Measurements from ENCODE around the gene EYA2. TPM values are rescaled to one million over a fixed set of nuclear protein-coding genes. Genes with fewer than 3 reads are reported as not detected.

Gene EYA2
- total RNA-seq, 3 donors from 2014 or later = 5.4 to 19.2 (median 12.5) TPM

DNA sequence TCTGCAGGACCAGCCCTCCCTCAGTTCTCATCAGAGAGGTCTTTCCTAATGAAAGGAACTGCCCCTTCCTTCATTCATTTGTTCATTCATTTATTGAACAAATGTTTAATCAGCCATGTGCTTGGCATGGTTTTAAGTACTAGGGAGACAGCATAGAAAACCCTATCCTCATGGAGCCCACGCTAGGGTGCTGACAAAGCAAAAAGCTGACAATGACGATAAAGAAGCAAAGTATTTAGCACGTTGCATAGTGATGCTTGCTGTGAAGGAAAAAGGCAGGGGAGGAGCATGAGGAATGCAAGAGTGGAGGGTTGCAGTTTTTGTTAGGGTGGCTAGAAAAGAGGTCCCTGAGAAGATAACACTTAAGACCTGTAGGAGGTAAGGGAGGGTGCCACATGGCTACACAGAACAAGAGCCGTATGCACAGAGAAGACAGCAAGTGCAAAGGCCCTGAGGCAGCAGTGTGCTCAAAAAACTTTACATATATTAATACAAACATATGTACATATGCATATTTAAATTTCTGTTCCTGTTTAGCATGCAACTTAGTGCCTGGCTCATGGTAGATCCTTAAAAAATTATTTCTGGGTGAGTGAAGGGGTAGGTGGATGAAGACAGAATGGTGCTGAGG is 98.9 kb downstream of the EYA2 start:
- DNase-seq (ENCODE audit: low spot score in 2 of 2) = no peak
- TF ChIP-seq POLR2AphosphoS5 (IDR thresholded peaks at IDR 0.05) = no peak
- no peaks in the 10 kb centered on the region for H3K36me3 ChIP-seq
- no peaks in the 10 kb centered on the region for H3K27me3 ChIP-seq
- no peaks in the 10 kb centered on the region for H3K4me1 ChIP-seq
- intact Hi-C loops (cut with DNase I; ENCODE audit: low total_unique reads) = no loop called here
- H3K9me3 ChIP-seq = no peaks in the 10 kb centered on the region
- peak overlapping the region in 1 of 2 donors; percentile 96 for H3K27ac ChIP-seq
- H3K4me3 ChIP-seq = no peak overlapping the region

- peak in 1 of 2 donors; percentile 60 for DNase-seq (ENCODE audit: low spot score in 2 of 2)
- no peaks in the 10 kb centered on the region for H3K9me3 ChIP-seq
- no peaks in the 10 kb centered on the region for H3K36me3 ChIP-seq
- no peaks in the 10 kb centered on the region for H3K4me1 ChIP-seq
- intact Hi-C loops (cut with DNase I; ENCODE audit: low total_unique reads) = no loop called here
- no peak overlapping the region for H3K4me3 ChIP-seq
- H3K27me3 ChIP-seq = no peaks in the 10 kb centered on the region
- H3K27ac ChIP-seq = peak overlapping the region in 1 of 2 donors; percentile 96
- TF ChIP-seq POLR2AphosphoS5 (IDR thresholded peaks at IDR 0.05) (no peak), POLR2A (IDR thresholded peaks at IDR 0.05) (no peak), CTCF (IDR thresholded peaks at IDR 0.05) (no peak)
Measured at GRCh38 chr20:46994341-46994740, 99.7 kb downstream of the EYA2 start.

GRCh38 chr20:46995561-46996142 is 101.0 kb downstream of the EYA2 start:
- H3K4me1 ChIP-seq = no peaks in the 10 kb centered on the region
- no peaks in the 10 kb centered on the region for H3K27me3 ChIP-seq
- DNase-seq (ENCODE audit: low spot score in 2 of 2) = no peak
- no peak overlapping the region for H3K4me3 ChIP-seq
- H3K36me3 ChIP-seq = no peaks in the 10 kb centered on the region
- intact Hi-C loops (cut with DNase I; ENCODE audit: low total_unique reads) = no loop called here
- no peak for TF ChIP-seq CTCF (IDR thresholded peaks at IDR 0.05)
- no peak for TF ChIP-seq POLR2A (IDR thresholded peaks at IDR 0.05)
- no peak for TF ChIP-seq POLR2AphosphoS5 (IDR thresholded peaks at IDR 0.05)
- peak overlapping the region in 1 of 2 donors; percentile 96 for H3K27ac ChIP-seq
- H3K9me3 ChIP-seq = no peaks in the 10 kb centered on the region

GRCh38 chr20:46997187-46997586 is 102.5 kb downstream of the EYA2 start:
- no peaks in the 10 kb centered on the region for H3K27me3 ChIP-seq
- H3K4me1 ChIP-seq = no peaks in the 10 kb centered on the region
- H3K36me3 ChIP-seq = no peaks in the 10 kb centered on the region
- no peak for DNase-seq (ENCODE audit: low spot score in 2 of 2)
- TF ChIP-seq POLR2A (IDR thresholded peaks at IDR 0.05) (no peak), POLR2AphosphoS5 (IDR thresholded peaks at IDR 0.05) (no peak)
- H3K9me3 ChIP-seq = no peaks in the 10 kb centered on the region
- intact Hi-C loops (cut with DNase I; ENCODE audit: low total_unique reads) = no loop called here
- no peak overlapping the region for H3K4me3 ChIP-seq
- H3K27ac ChIP-seq = peak overlapping the region in 1 of 2 donors; percentile 36

GRCh38 chr20:46998477-46999240 is 104.0 kb downstream of the EYA2 start:
- intact Hi-C loops (cut with DNase I; ENCODE audit: low total_unique reads) = no loop called here
- no peak for DNase-seq (ENCODE audit: low spot score in 2 of 2)
- Histone ChIP-seq H3K36me3 (no peaks in the 10 kb centered on the region), H3K9me3 (no peaks in the 10 kb centered on the region), H3K27ac (peak overlapping the region in 1 of 2 donors; percentile 36), H3K4me1 (no peaks in the 10 kb centered on the region), H3K27me3 (no peaks in the 10 kb centered on the region), H3K4me3 (no peak overlapping the region)
- TF ChIP-seq POLR2A (IDR thresholded peaks at IDR 0.05) (no peak), CTCF (IDR thresholded peaks at IDR 0.05) (no peak), POLR2AphosphoS5 (IDR thresholded peaks at IDR 0.05) (no peak)

All from breast epithelium (tissue), 4 donors.